A549 treated with CpdA at 1 μM for 4 hours (cell line): ENCODE results near the gene HGFAC. TPM values are rescaled to one million over a fixed set of nuclear protein-coding genes. Genes with fewer than 3 reads are reported as not detected.

Experiments used
- total RNA-seq: library from RNA; stranded (reverse); fragments of 200-300 nt; extraction: Qiagen RNA extraction; gene quantifications from 5 replicates; pipeline ENCODE4 v1.2.3, GENCODE V29; 2022; ENCODE audit warnings: low read depth

The HGFAC gene
- total RNA-seq: 0.09 to 0.55 TPM (median 0.16 TPM) in 5 replicates

GRCh38 chr4:3441501-3442459 is at the start of gene HGFAC:
Gene HGFAC, plus strand, starts transcription at chr4:3441968. Its CDS starts 34 bp downstream, at chr4:3442002.

GRCh38 chr4:3462790-3463415 is 21.1 kb downstream of the HGFAC start, which contains the start of gene DOK7:
Gene DOK7, plus strand, starts transcription at chr4:3463306. Its CDS starts 70 bp downstream, at chr4:3463376.

Other genes starting within 250 kb of the HGFAC start
- 0.07 to 0.13 TPM (median 0.09 TPM) in 4 of 5 replicates, not detected in the other for gene MSANTD1, start 192.8 kb upstream of the HGFAC start, total RNA-seq
- gene RGS12, start 148.9 kb upstream of the HGFAC start, total RNA-seq: 8.3 to 10.4 TPM (median 9.6 TPM) in 5 replicates
- 0.16 to 0.90 TPM (median 0.42 TPM) in 5 replicates for gene DOK7, start 21.3 kb downstream of the HGFAC start, total RNA-seq
- 102 to 136 TPM (median 128 TPM) in 5 replicates for gene LRPAP1, start 90.5 kb downstream of the HGFAC start, total RNA-seq